Transverse colon (tissue), 3 donors: Measurements from ENCODE around the gene INSRR.

ENCODE experiments used
- EP300 ChIP-seq: sonication (generic); formaldehyde crosslinking; IDR thresholded peaks from one replicate; pipeline ENCODE4 v1.6.1; 2017; ENCODE audit warnings: antibody characterized with exemption, low read depth
- TF ChIP-seq, protein P1 (sequence below), 5 experiments: fragments of 200-600 bp in 3 of 5; fragments of 450-650 bp in 2 of 5; sonication (generic) in 3 of 5; IDR thresholded peaks; 1 replicate in 2 of 5; 2 replicates in 3 of 5; pipeline ENCODE4 v1.5.1; 2016 to 2017; ENCODE audit warnings: antibody characterized with exemption in 5 of 5, inconsistent platforms in 3 of 5, mild to moderate bottlenecking in 2 of 5, moderate library complexity in 1 of 5

- TF ChIP-seq, protein P1, sequence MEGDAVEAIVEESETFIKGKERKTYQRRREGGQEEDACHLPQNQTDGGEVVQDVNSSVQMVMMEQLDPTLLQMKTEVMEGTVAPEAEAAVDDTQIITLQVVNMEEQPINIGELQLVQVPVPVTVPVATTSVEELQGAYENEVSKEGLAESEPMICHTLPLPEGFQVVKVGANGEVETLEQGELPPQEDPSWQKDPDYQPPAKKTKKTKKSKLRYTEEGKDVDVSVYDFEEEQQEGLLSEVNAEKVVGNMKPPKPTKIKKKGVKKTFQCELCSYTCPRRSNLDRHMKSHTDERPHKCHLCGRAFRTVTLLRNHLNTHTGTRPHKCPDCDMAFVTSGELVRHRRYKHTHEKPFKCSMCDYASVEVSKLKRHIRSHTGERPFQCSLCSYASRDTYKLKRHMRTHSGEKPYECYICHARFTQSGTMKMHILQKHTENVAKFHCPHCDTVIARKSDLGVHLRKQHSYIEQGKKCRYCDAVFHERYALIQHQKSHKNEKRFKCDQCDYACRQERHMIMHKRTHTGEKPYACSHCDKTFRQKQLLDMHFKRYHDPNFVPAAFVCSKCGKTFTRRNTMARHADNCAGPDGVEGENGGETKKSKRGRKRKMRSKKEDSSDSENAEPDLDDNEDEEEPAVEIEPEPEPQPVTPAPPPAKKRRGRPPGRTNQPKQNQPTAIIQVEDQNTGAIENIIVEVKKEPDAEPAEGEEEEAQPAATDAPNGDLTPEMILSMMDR (IDR thresholded peaks at IDR 0.05) = no peak
- TF ChIP-seq EP300 = no peak
Observed at GRCh38 chr1:156868341-156868740, 9.4 kb upstream of the INSRR start.
